ENCODE results near the gene RNF208. TPM values are rescaled to one million over a fixed set of nuclear protein-coding genes. Genes with fewer than 3 reads are reported as not detected.
A peak's percentile ranks its signal among the peaks of the same experiment; 100 is the strongest.

The RNF208 gene
- total and polyA plus RNA-seq, 9 of the 15 experiments (the other 6 are each of a cell fraction or from before 2014, with no cell fraction given): 0.15 to 6.9 (median 0.50) TPM; not detected in 2

- TF ChIP-seq CBFB (CRISPR knock-in tag; IDR thresholded peaks at IDR 0.05) (no peak), STAG1 (CRISPR knock-in tag; IDR thresholded peaks at IDR 0.05; ENCODE audit: borderline replicate concordance) (no peak; the same call in 1 of the 2 replicates), HINFP (tag; conservative IDR thresholded peaks at IDR 0.05; ENCODE audit: low read depth) (no peak), HMGXB4 (CRISPR knock-in tag; IDR thresholded peaks at IDR 0.05) (peak; percentile 76; the same call in 1 of the 2 replicates), ZNF449 (CRISPR knock-in tag; IDR thresholded peaks at IDR 0.05) (no peak), GATAD2A (IDR thresholded peaks at IDR 0.05) (peak; percentile 92; the same call in 1 of the 2 replicates), FOXJ3 (CRISPR knock-in tag; IDR thresholded peaks at IDR 0.05) (peak; percentile 65; the same call in 1 of the 2 replicates), ZNF79 (CRISPR knock-in tag; IDR thresholded peaks at IDR 0.05; ENCODE audit: low read depth) (no peak), ZBTB8A (IDR thresholded peaks at IDR 0.05; ENCODE audit: partially characterized antibody) (no peak), THAP7 (CRISPR knock-in tag; IDR thresholded peaks at IDR 0.05) (peak; percentile 71; the same call in 1 of the 2 replicates), RBM34 (IDR thresholded peaks at IDR 0.05; ENCODE audit: borderline replicate concordance, insufficient read depth, low read length) (no peak), TFAP4 (CRISPR knock-in tag; IDR thresholded peaks at IDR 0.05; ENCODE audit: borderline replicate concordance) (peak; percentile 82), TAF15 (IDR thresholded peaks at IDR 0.05; ENCODE audit: low read depth, low read length) (no peak), ZNF134 (CRISPR knock-in tag; conservative IDR thresholded peaks at IDR 0.05) (no peak; the same call in 1 of the 2 replicates), POLR2A (conservative IDR thresholded peaks at IDR 0.05) (peak; percentile 39), NELFE (IDR thresholded peaks at IDR 0.05; ENCODE audit: insufficient read depth, insufficient read length) (no peak), GTF2E2 (tag; IDR thresholded peaks at IDR 0.05) (no peak), EHMT2 (IDR thresholded peaks at IDR 0.05) (no peak), EP400 (IDR thresholded peaks at IDR 0.05) (no peak), TCFL5 (CRISPR knock-in tag; conservative IDR thresholded peaks at IDR 0.05) (no peak), ZNF174 (CRISPR knock-in tag; IDR thresholded peaks at IDR 0.05) (no peak), NFATC3 (IDR thresholded peaks at IDR 0.05) (no peak), FOXK1 (CRISPR knock-in tag; IDR thresholded peaks at IDR 0.05; ENCODE audit: borderline replicate concordance) (peak; percentile 69; the same call in 1 of the 2 replicates), ESRRB (CRISPR knock-in tag; IDR thresholded peaks at IDR 0.05; ENCODE audit: borderline replicate concordance) (no peak), MBD2 (IDR thresholded peaks at IDR 0.05; ENCODE audit: borderline replicate concordance, low read depth) (peak; percentile 26; the same call in 1 of the 2 replicates)
Observed at GRCh38 chr9:137240318-137240840, 18.3 kb upstream of the RNF208 start (continued).

Data from K562 (cell line).